Prostate gland (tissue), 2 donors: ENCODE data around the gene HOXA5.

Source experiments
- POLR2A ChIP-seq: fragments of 450-650 bp; IDR thresholded peaks from one replicate; pipeline ENCODE4 v1.6.1; 2016; ENCODE audit warnings: antibody characterized with exemption, mild to moderate bottlenecking
- POLR2AphosphoS5 ChIP-seq: sonication (generic); formaldehyde crosslinking; IDR thresholded peaks from one replicate; pipeline ENCODE4 v1.6.1; 2017; ENCODE audit warnings: antibody characterized with exemption
- TF ChIP-seq, protein P1 (sequence below), 4 experiments: fragments of 200-600 bp in 2 of 4; fragments of 450-650 bp in 2 of 4; sonication (generic) in 2 of 4; IDR thresholded peaks; 1 replicate in 3 of 4; 2 replicates in 1 of 4; pipeline ENCODE4 v1.5.1; 2016 to 2019; ENCODE audit warnings: antibody characterized with exemption in 4 of 4, mild to moderate bottlenecking in 2 of 4, moderate library complexity in 2 of 4

DNA sequence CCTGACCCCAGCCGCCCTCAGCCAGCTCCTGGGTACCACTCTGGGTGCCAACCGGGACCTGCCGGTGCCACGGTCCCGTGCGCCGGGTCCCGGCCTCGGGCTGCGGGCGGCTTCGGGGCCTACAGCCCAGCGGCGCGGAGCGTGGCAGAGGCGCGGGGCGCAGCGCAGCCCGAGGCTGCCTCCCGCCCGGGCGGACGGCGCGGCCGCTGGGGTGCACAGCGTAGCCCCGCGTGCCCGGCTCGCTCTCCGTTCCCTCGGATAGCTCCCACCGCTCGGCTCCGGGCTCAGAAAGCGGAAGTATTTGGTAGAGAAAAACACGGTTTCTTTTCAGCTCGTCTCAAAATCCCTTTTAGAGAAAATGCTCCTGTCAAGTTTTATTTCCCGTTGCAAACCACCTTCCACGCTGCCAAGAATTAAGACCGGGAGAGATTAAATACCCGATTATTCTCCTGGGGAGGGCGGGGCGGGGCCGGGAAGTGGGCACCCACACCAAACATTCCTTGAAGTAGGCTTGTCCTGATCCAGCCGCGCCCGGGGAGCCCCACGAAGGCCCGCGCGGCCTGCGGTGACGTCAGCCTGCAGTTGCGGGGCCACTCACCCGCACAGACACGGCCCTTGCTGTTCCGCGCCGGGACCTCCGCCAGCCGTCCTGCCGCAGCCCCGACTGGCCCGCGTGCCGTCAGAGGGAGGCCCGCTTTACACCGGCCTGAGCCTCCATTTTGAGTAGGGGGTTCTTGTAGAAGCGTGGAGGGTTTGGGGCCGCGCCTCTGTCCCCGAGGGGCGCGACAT lies 49.3 kb upstream of the HOXA5 start:
- TF ChIP-seq, protein P1, sequence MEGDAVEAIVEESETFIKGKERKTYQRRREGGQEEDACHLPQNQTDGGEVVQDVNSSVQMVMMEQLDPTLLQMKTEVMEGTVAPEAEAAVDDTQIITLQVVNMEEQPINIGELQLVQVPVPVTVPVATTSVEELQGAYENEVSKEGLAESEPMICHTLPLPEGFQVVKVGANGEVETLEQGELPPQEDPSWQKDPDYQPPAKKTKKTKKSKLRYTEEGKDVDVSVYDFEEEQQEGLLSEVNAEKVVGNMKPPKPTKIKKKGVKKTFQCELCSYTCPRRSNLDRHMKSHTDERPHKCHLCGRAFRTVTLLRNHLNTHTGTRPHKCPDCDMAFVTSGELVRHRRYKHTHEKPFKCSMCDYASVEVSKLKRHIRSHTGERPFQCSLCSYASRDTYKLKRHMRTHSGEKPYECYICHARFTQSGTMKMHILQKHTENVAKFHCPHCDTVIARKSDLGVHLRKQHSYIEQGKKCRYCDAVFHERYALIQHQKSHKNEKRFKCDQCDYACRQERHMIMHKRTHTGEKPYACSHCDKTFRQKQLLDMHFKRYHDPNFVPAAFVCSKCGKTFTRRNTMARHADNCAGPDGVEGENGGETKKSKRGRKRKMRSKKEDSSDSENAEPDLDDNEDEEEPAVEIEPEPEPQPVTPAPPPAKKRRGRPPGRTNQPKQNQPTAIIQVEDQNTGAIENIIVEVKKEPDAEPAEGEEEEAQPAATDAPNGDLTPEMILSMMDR (IDR thresholded peaks at IDR 0.05): no peak
- TF ChIP-seq POLR2A: no peak
- peak; percentile 27 for TF ChIP-seq POLR2AphosphoS5
